ENCODE results near the gene SORL1.
"Not testable (repeated sequence)": the region's sequence is repeated elsewhere in the genome, so short reads cannot be mapped to it uniquely, and the experiment has no call there.

SORL1 gene

DNA sequence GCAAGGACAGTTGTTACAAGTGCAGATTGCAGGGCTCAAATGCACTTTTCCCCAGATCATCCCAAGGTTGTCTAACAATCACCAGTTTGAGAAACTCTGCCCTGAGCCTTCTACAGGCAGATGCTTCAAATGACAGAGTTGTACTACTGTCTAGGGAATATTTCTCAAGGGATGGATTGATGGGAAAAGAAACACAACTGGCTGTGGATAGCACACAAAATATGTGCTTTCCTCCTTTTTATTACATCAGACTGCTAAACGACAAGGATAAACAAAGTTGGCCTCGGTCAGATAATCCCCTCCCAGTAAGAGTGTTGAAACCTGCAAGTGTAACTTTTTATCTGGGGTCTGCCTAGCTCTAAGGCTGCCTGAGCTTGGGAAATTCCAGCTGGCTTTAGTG lies 47.3 kb downstream of the SORL1 start:
- Mint-ChIP-seq H3K27me3 (no peaks in the 10 kb centered on the region), H3K9me3 (no peaks in the 10 kb centered on the region), H3K4me3 (no peak overlapping the region), H3K27ac (peak overlapping the region; percentile 60 to 79), H3K36me3 (ENCODE audit: insufficient read depth) (peaks cover 73% of the 10 kb centered on the region), H3K4me1 (ENCODE audit: low read depth in 2 of 2) (peaks cover 24 to 46% of the 10 kb centered on the region in 2 donors)
- DNase-seq (no peak), ATAC-seq (replicated peaks) (no peak)

DNA sequence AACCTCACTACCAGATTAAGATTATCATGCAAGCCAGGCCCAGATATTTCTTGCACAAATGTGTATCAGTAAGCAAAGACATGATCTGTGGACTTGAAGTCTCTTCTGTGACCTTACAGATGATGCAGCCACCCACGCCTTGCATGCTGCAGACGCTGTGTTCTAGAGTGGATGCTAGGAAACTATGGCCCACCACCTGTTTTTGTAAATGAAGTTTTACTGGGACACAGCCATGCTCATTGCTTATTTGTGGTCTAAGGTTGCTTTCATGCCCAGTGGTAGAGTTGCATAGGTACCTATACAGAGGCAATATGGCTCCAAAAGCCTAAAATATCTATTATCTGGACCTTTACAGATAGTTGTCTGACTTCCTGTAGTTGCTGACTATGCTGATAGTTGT lies 48.2 kb downstream of the SORL1 start:
- Mint-ChIP-seq H3K27me3 (no peaks in the 10 kb centered on the region), H3K4me1 (ENCODE audit: low read depth in 2 of 2) (peaks cover 21 to 43% of the 10 kb centered on the region in 2 donors), H3K4me3 (no peak overlapping the region), H3K36me3 (ENCODE audit: insufficient read depth) (peaks cover 79% of the 10 kb centered on the region), H3K9me3 (no peaks in the 10 kb centered on the region), H3K27ac (peak overlapping the region in 1 of 2 donors; percentile 79)
- no peak for DNase-seq
- ATAC-seq (replicated peaks), result no peak

DNA sequence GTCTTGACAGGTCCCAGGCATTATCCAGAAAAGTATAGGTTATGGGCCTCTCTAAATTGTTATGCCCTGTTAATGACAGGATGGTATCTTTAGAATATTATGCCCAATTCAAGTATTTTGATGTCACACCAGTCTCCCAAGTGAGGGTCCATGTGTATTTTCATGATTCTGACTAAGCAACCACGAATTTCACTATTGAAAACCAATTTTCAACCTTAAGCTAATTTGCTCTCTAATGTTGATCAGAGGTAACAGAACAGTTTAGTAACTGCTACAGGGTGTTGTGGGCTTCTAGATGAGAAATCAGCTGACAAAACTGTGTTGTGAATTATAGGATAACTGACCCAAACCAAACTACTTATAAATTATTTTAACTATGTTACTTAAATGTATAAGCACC lies 48.6 kb downstream of the SORL1 start:
- Mint-ChIP-seq H3K4me3 (no peak overlapping the region), H3K27ac (no peak overlapping the region), H3K9me3 (peaks cover 0 to 4% of the 10 kb centered on the region in 2 donors), H3K4me1 (ENCODE audit: low read depth in 2 of 2) (peaks cover 17 to 38% of the 10 kb centered on the region in 2 donors), H3K36me3 (ENCODE audit: insufficient read depth) (peaks cover 79% of the 10 kb centered on the region), H3K27me3 (no peaks in the 10 kb centered on the region)
- DNase-seq (no peak), ATAC-seq (replicated peaks) (no peak)

DNA sequence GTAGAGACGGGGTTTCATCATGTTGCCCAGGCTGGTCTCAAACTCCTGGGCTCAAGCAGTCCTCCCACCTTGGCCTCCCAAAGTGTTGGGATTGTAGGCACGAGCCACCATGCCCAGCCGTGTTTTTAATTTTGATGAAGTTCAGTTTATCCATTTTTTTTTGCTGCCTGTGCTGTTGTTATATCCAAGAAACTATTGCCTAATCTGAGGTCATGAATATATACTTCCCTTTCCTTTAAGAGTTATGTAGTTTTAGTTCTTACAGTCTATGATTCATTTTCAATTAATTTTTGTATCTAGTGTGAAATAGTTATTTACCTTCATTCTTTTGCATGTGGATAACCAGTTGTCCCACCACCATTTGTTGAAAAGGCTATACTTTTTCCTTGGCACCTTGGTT lies 50.9 kb downstream of the SORL1 start:
- Mint-ChIP-seq H3K27ac (peak overlapping the region; percentile 30 to 83), H3K9me3 (peaks cover 0 to 12% of the 10 kb centered on the region in 2 donors), H3K4me3 (no peak overlapping the region), H3K4me1 (ENCODE audit: low read depth in 2 of 2) (peaks cover 13 to 32% of the 10 kb centered on the region in 2 donors), H3K27me3 (no peaks in the 10 kb centered on the region), H3K36me3 (ENCODE audit: insufficient read depth) (peaks cover 70% of the 10 kb centered on the region)
- DNase-seq (no peak), ATAC-seq (replicated peaks) (no peak)

DNA sequence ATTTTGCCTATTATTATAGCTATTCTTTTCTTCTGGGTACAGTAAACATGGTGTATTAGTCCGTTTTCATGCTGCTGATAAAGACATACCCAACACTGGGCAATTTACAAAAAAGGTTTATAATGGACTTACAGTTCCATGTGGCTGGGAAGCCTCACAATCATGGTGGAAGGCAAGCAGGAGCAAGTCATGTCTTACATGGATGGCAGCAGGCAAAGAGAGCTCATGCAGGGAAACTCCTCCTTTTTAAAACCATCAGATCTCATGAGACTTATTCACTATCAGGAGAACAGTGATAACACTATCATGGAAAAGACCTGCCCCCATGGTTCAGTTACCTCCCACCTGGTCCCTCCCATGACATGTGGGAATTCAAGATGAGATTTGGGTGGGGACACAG lies 54.1 kb downstream of the SORL1 start:
- not testable (repeated sequence) for H3K27me3 Mint-ChIP-seq; ATAC-seq (replicated peaks); H3K4me3 Mint-ChIP-seq; DNase-seq
- Mint-ChIP-seq H3K9me3 (peaks cover 0 to 12% of the 10 kb centered on the region in 2 donors), H3K36me3 (ENCODE audit: insufficient read depth) (peaks cover 74% of the 10 kb centered on the region), H3K27ac (peak overlapping the region; percentile 30 to 39), H3K4me1 (ENCODE audit: low read depth in 2 of 2) (peaks cover 23 to 34% of the 10 kb centered on the region in 2 donors)

DNA sequence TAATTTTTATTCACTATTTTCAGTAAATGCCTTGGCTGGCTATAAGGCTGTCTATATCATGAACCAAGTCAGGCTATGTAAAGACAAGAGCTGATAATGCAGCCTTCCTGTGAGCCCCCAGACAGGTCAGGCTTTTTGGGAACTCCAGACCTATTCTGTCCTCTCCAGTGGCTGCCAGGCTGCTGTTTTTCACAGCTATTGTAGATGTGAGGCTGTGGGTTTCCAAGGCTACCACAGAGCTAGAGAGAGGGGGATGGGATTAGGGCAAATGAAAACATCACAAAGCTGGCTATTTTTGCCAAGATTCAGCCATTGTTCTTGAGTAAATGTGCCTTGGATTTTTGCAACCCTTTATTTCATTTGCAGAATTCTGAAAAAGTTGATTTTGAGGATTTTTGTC lies 56.3 kb downstream of the SORL1 start:
- Mint-ChIP-seq H3K27me3 (no peaks in the 10 kb centered on the region), H3K36me3 (ENCODE audit: insufficient read depth) (peaks cover 64% of the 10 kb centered on the region), H3K4me1 (ENCODE audit: low read depth in 2 of 2) (peaks cover 33 to 43% of the 10 kb centered on the region in 2 donors), H3K9me3 (peaks cover 0 to 12% of the 10 kb centered on the region in 2 donors), H3K4me3 (peak overlapping the region in 1 of 2 donors; percentile 14), H3K27ac (peak overlapping the region; percentile 53 to 90)
- peak; percentile 88 for ATAC-seq (replicated peaks)
- DNase-seq, result no peak

DNA sequence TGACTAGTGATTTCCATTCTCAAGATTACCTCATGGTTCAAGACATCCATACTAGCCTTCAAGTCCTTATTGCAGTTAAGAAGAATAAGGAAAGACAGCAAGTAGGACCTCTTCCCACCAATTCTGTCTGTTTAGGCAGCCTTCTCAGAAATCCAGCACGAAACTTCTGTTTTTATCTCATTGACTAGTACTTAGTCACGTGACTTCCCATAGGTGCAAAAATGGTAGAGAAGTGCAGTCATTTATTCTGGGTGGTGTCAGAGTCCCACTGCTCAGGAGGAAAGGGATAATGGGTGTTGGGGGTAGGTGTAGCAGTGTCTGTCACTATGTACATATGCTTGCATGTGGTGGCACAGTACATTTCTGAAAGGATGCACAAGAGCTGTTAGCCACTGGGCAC lies 58.3 kb downstream of the SORL1 start:
- H3K4me1 Mint-ChIP-seq (ENCODE audit: low read depth in 2 of 2), result peaks cover 47 to 51% of the 10 kb centered on the region in 2 donors
- no peak for ATAC-seq (replicated peaks)
- peaks cover 72% of the 10 kb centered on the region for H3K36me3 Mint-ChIP-seq (ENCODE audit: insufficient read depth)
- no peak overlapping the region for H3K4me3 Mint-ChIP-seq
- no peaks in the 10 kb centered on the region for H3K27me3 Mint-ChIP-seq
- peak overlapping the region in 1 of 2 donors; percentile 55 for H3K27ac Mint-ChIP-seq
- DNase-seq, result no peak
- H3K9me3 Mint-ChIP-seq, result peaks cover 0 to 10% of the 10 kb centered on the region in 2 donors

DNA sequence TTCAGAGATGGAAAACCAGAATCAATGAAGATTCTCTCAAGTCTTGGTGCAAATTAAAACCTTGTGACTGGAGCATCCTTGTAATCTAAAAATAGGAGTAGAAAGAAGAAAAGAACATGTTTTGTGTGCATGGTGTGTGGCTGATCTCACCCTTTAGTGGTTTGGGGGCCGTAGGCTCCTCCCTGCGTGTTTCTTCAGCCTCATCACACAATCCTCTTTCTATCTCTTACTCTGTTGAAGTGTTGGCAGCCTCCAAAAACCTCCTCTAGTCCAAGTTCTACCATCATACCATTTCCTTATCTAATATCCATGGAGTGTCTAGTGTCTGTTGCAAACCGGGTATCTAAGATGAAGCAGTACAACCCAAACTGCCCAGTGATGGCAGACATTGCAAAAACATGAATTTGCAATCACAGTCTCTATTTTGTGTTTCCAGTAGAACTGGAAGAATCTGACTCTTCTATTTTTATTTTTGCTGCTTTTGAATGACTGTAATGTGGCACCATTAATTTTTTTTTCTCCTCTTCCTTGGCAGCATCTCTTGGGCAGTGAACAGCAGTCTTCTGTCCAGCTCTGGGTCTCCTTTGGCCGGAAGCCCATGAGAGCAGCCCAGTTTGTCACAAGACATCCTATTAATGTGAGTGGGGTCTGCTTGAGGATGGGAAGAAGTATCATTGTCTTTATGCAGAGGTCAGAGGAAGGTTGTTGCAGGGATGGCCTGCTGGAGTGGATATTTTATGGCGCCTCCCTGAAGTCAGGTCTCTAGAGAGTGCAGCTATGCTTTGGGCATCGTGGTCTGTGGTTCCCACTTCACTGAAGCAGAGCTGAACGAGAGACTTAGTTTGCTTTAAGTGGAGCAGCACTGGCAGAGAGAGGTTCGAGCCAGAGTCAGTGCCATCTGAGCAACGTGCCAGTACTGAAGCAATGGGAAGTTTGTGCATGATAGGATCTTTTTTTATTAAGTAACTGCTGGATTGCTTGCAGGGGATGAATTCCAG lies 60.7 kb downstream of the SORL1 start:
- Mint-ChIP-seq H3K27me3 (no peaks in the 10 kb centered on the region), H3K27ac (peak overlapping the region; percentile 84 to 95), H3K36me3 (ENCODE audit: insufficient read depth) (peaks cover 80% of the 10 kb centered on the region), H3K9me3 (no peaks in the 10 kb centered on the region), H3K4me1 (ENCODE audit: low read depth in 2 of 2) (peaks cover 51 to 58% of the 10 kb centered on the region in 2 donors), H3K4me3 (peak overlapping the region; percentile 6 to 13)
- DNase-seq (no peak), ATAC-seq (replicated peaks) (no peak)

DNA sequence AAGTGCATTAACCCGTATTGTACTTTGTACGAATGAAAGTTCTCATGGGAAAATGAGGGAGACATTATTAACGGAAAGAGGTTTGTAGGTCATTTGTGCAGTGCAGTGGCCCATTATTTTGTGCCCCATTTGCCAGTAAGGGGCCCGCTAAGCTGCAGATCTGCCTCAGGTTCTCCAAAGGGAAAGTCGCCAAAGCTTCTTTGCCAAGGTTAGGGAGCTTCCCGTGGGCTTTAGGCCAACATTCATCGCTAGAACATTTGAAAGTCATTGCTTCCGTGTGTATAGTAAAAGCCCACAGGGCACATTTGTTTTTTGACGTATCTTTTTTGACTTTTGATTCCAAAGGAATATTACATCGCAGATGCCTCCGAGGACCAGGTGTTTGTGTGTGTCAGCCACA lies 61.7 kb downstream of the SORL1 start:
- H3K4me3 Mint-ChIP-seq, result peak overlapping the region in 1 of 2 donors; percentile 64
- H3K27ac Mint-ChIP-seq, result peak overlapping the region in 1 of 2 donors; percentile 95

DNA sequence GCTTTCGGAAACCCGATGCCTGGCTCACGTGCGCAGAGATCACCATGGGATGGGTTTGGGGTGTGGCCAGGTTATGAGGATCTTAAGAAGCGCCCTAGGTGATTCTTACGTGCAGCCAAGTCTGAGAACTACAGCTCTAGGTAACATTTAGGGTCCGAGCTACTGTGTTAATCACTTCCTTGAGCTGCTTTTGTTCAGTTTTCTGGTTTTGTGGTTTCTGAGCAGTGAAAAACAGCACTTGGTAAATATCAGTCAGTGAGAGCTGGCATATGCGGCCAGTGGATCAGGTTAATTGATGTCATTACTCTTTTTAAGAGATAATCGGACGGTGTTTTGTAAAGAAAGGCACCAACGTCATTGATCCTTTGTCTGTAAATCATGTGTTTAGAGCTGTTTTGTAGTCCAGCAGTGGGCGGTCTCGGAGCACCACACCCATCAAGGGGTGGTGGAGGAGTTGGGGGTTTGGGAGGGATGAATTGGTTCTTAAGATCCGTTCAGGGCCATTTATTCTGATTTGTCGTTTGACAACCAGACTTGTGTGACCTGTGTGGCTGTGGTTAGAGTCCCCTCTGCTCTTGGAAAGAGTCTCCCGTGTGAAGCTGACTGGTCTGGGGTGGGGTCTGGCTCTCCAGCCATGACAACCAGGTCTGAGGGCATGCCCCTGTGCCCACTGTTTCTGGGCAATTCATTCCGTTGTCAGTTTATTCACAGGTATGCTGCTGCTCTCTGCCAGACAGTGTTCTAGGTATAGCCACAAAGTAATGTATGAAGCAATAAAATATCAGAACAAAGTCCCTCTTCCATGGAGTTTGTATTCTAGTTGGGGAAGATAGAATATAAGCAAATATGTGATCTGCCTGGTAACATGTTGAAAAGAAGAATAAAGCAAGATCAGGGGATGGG lies 62.6 kb downstream of the SORL1 start:
- Mint-ChIP-seq H3K27me3 (no peaks in the 10 kb centered on the region), H3K4me3 (peak overlapping the region; percentile 7 to 64), H3K9me3 (no peaks in the 10 kb centered on the region), H3K4me1 (ENCODE audit: low read depth in 2 of 2) (peaks cover 45 to 50% of the 10 kb centered on the region in 2 donors), H3K36me3 (ENCODE audit: insufficient read depth) (peaks cover 82% of the 10 kb centered on the region), H3K27ac (peak overlapping the region; percentile 91 to 95)
- ATAC-seq (replicated peaks) (peak; percentile 75), DNase-seq (peak in 2 of 3 experiments; percentile 5 to 9)

More for the DNA sequence above, 61.7 kb downstream of the SORL1 start:
- Mint-ChIP-seq H3K27me3 (no peaks in the 10 kb centered on the region), H3K9me3 (no peaks in the 10 kb centered on the region), H3K4me1 (ENCODE audit: low read depth in 2 of 2) (peaks cover 47 to 53% of the 10 kb centered on the region in 2 donors), H3K36me3 (ENCODE audit: insufficient read depth) (peaks cover 81% of the 10 kb centered on the region)
- DNase-seq (no peak), ATAC-seq (replicated peaks) (no peak)

DNA sequence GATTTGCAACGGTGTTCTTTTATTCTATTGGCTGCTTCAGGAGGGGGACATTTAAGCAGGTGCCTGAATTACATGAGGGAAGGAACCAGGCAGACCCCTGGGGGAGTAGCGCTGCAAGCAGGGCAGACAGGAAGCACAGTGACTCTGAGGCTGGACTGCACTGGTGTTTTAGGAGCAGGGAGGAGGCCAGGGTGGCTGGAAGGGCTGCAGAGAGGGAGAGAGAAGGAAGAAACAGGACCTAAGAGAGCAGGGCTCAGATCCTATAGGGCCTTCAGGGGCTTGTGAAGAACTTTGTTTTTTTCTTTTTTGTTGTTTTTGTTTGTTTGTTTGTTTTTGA lies 63.2 kb downstream of the SORL1 start:
- peaks cover 82% of the 10 kb centered on the region for H3K36me3 Mint-ChIP-seq (ENCODE audit: insufficient read depth)
- H3K9me3 Mint-ChIP-seq, result no peaks in the 10 kb centered on the region
- no peak for DNase-seq
- peak overlapping the region; percentile 91 to 95 for H3K27ac Mint-ChIP-seq
- H3K4me1 Mint-ChIP-seq (ENCODE audit: low read depth in 2 of 2), result peaks cover 47 to 53% of the 10 kb centered on the region in 2 donors
- H3K27me3 Mint-ChIP-seq, result no peaks in the 10 kb centered on the region
- peak overlapping the region; percentile 7 to 64 for H3K4me3 Mint-ChIP-seq
- no peak for ATAC-seq (replicated peaks)

DNA sequence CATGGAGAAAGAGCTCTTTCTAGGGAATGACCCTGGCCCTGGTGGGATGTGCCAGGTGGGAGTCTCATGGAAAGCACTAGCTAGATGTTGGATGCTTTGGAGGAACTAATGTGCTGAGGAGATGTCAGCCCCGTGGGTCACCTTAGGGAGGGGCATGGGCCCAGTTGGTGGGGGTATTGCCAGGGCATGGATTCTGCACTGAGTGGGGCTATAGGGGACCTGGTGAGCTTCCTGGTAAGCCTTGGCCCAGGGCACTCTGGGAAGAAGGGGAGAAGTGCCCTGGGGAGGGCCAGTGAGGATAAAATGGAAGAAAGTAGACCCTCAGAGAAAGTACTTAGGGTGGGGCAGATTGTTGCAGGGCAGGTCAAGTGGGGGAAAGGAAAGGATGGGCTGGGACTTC lies 65.9 kb downstream of the SORL1 start:
- H3K9me3 Mint-ChIP-seq, result no peaks in the 10 kb centered on the region
- H3K4me3 Mint-ChIP-seq, result no peak overlapping the region
- peaks cover 42 to 58% of the 10 kb centered on the region in 2 donors for H3K4me1 Mint-ChIP-seq (ENCODE audit: low read depth in 2 of 2)
- ATAC-seq (replicated peaks) (no peak), DNase-seq (no peak)
- peaks cover 90% of the 10 kb centered on the region for H3K36me3 Mint-ChIP-seq (ENCODE audit: insufficient read depth)
- no peaks in the 10 kb centered on the region for H3K27me3 Mint-ChIP-seq
- H3K27ac Mint-ChIP-seq, result peak overlapping the region; percentile 76 to 90
